DND-41 (cell line): Measurements from ENCODE around the gene FARP1.

Experiments
- ATAC-seq: fragments of 200-7000 bp; cut with Tn5 transposase; 3 replicates; pipeline ENCODE4 v1.9.1; 2021; ENCODE audit warnings: low read depth; ENCODE audit not compliant: insufficient read depth
- DNase-seq: peaks from one replicate; pipeline ENCODE4 v3.0.0-alpha.2; 2020
- H2AFZ ChIP-seq: 2 replicates; pipeline ENCODE4 v1.6.0; 2012; ENCODE audit warnings: low read depth, low read length
- H3K27ac ChIP-seq: 2 replicates; pipeline ENCODE4 v1.5.1; 2012; ENCODE audit warnings: low read length, inconsistent platforms
- H3K27me3 ChIP-seq: fragments of 200-600 bp; sonication (generic); 2 replicates; pipeline ENCODE4 v1.6.0; 2012; ENCODE audit warnings: low read length, mild to moderate bottlenecking, inconsistent platforms; ENCODE audit not compliant: insufficient read depth, poor library complexity
- H3K36me3 ChIP-seq: 2 replicates; pipeline ENCODE4 v1.5.1; 2012; ENCODE audit warnings: low read length, inconsistent platforms; ENCODE audit not compliant: insufficient read depth
- H3K4me1 ChIP-seq: 2 replicates; pipeline ENCODE4 v1.5.1; 2012; ENCODE audit warnings: mild to moderate bottlenecking, low read length; ENCODE audit not compliant: insufficient read depth
- H3K4me2 ChIP-seq: 2 replicates; pipeline ENCODE4 v1.6.0; 2012; ENCODE audit warnings: mild to moderate bottlenecking, moderate library complexity, low read length, inconsistent platforms; ENCODE audit not compliant: insufficient read depth
- H3K4me3 ChIP-seq, 2 experiments: fragments of 200-600 bp in 1 of 2; shearing (Covaris generic) in 1 of 2; 2 replicates each; pipeline ENCODE4 v1.5.1; 2012 to 2016; ENCODE audit warnings: inconsistent platforms in 2 of 2, low read length in 2 of 2, mild to moderate bottlenecking in 2 of 2, low read depth in 1 of 2, moderate library complexity in 1 of 2
- H3K79me2 ChIP-seq: 2 replicates; pipeline ENCODE4 v1.6.0; 2012; ENCODE audit warnings: low read length, inconsistent platforms; ENCODE audit not compliant: insufficient read depth
- H3K9ac ChIP-seq: 2 replicates; pipeline ENCODE4 v1.6.0; 2012; ENCODE audit warnings: low read depth, mild to moderate bottlenecking, inconsistent platforms, low read length, moderate library complexity
- H3K9me3 ChIP-seq: 2 replicates; pipeline ENCODE4 v1.5.1; 2012; ENCODE audit warnings: low read length, moderate library complexity, mild to moderate bottlenecking, inconsistent platforms; ENCODE audit not compliant: insufficient read depth, severe bottlenecking
- H4K20me1 ChIP-seq: 2 replicates; pipeline ENCODE4 v1.6.0; 2012; ENCODE audit warnings: low read length; ENCODE audit not compliant: insufficient read depth
- CTCF ChIP-seq: IDR thresholded peaks from 2 replicates; pipeline ENCODE4 v1.5.1; 2012; ENCODE audit warnings: borderline replicate concordance, low read length, moderate library complexity, mild to moderate bottlenecking; ENCODE audit not compliant: poor library complexity, severe bottlenecking; ENCODE audit errors: extremely low read depth
- EZH2 ChIP-seq: IDR thresholded peaks from 3 replicates; pipeline ENCODE4 v1.6.1; 2012; ENCODE audit warnings: borderline replicate concordance, low read depth, mild to moderate bottlenecking, moderate library complexity, low read length, inconsistent platforms; ENCODE audit not compliant: severe bottlenecking

The FARP1 gene

GRCh38 chr13:98322091-98322718 lies 179.3 kb downstream of the FARP1 start:
- Histone ChIP-seq H3K9ac (no peak overlapping the region), H2AFZ (no peak overlapping the region), H3K27ac (no peak overlapping the region), H3K79me2 (no peaks in the 10 kb centered on the region), H3K9me3 (no peaks in the 10 kb centered on the region), H3K27me3 (peaks cover 8% of the 10 kb centered on the region), H3K4me1 (no peaks in the 10 kb centered on the region), H3K36me3 (no peaks in the 10 kb centered on the region), H3K4me2 (no peak overlapping the region), H4K20me1 (no peaks in the 10 kb centered on the region), H3K4me3 (no peak overlapping the region)
- no peak for DNase-seq
- no peak for TF ChIP-seq CTCF
- no peak for TF ChIP-seq EZH2
- ATAC-seq: no peak

- Histone ChIP-seq H4K20me1 (no peaks in the 10 kb centered on the region), H3K27me3 (peaks cover 8% of the 10 kb centered on the region), H3K9ac (no peak overlapping the region), H3K4me2 (no peak overlapping the region), H3K4me1 (no peaks in the 10 kb centered on the region), H3K4me3 (no peak overlapping the region), H3K27ac (no peak overlapping the region), H3K9me3 (no peaks in the 10 kb centered on the region), H3K36me3 (no peaks in the 10 kb centered on the region), H3K79me2 (no peaks in the 10 kb centered on the region), H2AFZ (no peak overlapping the region)
- TF ChIP-seq EZH2 (no peak), CTCF (no peak)
- no peak for ATAC-seq
- DNase-seq: no peak
Measured at GRCh38 chr13:98324105-98324504, 181.2 kb downstream of the FARP1 start.

GRCh38 chr13:98325724-98326123 lies 182.8 kb downstream of the FARP1 start:
- DNase-seq (no peak), ATAC-seq (no peak)
- Histone ChIP-seq H3K36me3 (no peaks in the 10 kb centered on the region), H4K20me1 (no peaks in the 10 kb centered on the region), H2AFZ (no peak overlapping the region), H3K9ac (no peak overlapping the region), H3K27ac (no peak overlapping the region), H3K4me1 (no peaks in the 10 kb centered on the region), H3K9me3 (no peaks in the 10 kb centered on the region), H3K4me3 (no peak overlapping the region), H3K79me2 (no peaks in the 10 kb centered on the region), H3K4me2 (no peak overlapping the region), H3K27me3 (peaks cover 8% of the 10 kb centered on the region)
- TF ChIP-seq EZH2: no peak
- TF ChIP-seq CTCF: no peak
